Fibroblast of mammary gland (primary cell): ENCODE data around the gene DTHD1.

ENCODE experiments used
- DNase-seq: peaks from one replicate; pipeline ENCODE4 v3.0.0-alpha.2; 2010; ENCODE audit warnings: low read depth
- H3K4me3 ChIP-seq: 2 replicates; pipeline ENCODE4 v1.5.1; 2011; ENCODE audit warnings: low read depth, mild to moderate bottlenecking, low read length, moderate library complexity; ENCODE audit not compliant: control insufficient read depth
- TF ChIP-seq, protein P1 (sequence below): conservative IDR thresholded peaks from 2 replicates; pipeline ENCODE4 v1.5.1; 2011; ENCODE audit warnings: low read depth, low read length, inconsistent platforms; ENCODE audit not compliant: control insufficient read depth, insufficient read depth

DTHD1 gene

DNA sequence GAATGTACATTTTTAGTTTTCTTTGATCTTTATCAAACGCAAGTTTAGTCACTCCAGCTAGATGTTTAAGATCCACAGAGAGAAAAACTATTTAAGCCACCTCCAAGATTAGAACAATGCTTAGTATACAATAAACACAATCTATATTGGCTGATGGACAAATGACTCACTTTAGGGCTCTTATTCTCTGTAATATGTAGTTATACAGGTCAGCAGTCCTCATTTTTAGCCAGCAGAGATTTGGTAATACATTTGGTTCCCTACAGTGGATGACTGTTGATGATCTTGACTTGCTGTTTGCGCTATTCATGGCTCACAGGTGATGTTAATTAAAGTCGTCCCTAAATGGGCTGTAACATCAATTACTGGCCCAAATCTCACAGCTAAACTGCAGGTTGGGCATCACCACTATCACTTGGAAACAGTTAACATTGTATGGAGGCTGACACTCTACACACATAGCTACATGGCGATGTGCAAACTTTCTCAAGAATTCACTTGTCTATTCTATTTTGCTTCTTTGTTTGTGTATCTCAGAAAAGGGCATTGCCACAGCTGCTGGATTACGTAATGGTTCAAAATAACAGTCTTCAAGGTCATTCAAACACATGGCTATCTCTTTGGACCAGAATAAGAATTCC lies 11.8 kb upstream of the DTHD1 start:
- DNase-seq: no peak
- TF ChIP-seq, protein P1, sequence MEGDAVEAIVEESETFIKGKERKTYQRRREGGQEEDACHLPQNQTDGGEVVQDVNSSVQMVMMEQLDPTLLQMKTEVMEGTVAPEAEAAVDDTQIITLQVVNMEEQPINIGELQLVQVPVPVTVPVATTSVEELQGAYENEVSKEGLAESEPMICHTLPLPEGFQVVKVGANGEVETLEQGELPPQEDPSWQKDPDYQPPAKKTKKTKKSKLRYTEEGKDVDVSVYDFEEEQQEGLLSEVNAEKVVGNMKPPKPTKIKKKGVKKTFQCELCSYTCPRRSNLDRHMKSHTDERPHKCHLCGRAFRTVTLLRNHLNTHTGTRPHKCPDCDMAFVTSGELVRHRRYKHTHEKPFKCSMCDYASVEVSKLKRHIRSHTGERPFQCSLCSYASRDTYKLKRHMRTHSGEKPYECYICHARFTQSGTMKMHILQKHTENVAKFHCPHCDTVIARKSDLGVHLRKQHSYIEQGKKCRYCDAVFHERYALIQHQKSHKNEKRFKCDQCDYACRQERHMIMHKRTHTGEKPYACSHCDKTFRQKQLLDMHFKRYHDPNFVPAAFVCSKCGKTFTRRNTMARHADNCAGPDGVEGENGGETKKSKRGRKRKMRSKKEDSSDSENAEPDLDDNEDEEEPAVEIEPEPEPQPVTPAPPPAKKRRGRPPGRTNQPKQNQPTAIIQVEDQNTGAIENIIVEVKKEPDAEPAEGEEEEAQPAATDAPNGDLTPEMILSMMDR: no peak
- H3K4me3 ChIP-seq: no peak overlapping the region

DNA sequence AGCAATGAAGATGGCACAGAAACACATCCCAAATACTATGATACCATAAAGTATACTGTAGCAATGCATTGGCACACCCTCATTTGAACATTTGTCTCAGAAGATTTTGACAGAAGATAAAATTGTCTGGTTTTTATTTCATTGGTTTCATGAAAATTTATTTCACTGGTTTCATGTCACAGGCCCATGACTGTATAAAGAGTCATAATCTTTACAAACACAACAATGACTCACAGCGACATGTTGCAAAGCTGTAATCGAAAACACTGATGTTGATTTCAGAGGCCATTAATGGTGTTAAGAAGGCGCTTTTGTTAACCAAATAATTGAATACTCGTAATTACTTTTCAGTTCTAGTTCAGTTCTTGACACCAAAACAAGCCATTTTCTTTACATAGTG lies 8.1 kb upstream of the DTHD1 start:
- TF ChIP-seq, protein P1: no peak
- DNase-seq: peak; percentile 4
- H3K4me3 ChIP-seq: no peak overlapping the region

DNA sequence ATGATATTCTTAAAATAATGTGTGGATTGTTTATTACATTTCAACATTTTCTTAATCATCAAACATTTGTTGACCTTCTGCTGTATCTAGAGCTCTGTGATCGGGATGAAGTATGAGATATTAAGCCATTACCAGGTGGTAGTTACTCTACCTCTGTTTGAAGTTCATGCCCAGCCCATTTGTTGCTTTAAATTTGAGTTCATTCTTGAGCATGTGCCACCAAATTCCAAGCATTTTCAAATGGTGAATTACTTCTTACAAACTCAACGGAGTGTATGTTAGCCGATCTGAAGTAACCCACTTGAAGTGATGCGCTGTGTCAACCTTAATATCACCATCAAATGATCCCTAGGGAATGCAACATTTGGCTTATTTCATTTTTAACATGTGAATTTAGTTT lies 7.3 kb upstream of the DTHD1 start:
- DNase-seq: no peak
- no peak overlapping the region for H3K4me3 ChIP-seq
- TF ChIP-seq, protein P1: no peak

DNA sequence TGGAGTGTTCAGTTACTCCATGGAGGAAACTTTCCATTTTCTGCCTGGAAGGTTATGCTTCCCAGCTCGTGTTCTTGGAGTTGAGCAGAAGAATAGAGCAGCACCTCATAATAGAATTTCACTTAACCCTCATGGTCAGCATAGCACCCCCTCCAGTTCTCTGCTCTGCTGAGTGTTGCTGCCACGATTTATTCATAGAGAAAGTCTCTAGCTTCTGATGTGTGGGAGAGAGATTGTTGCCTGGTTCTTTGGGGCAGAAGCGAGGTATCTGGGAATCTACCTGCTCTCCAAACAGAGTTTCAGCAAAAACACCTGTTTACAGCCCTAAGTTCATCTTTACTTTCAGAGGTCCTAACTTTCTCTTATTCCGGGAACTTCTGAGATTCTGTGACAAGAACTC lies 3.9 kb upstream of the DTHD1 start:
- no peak overlapping the region for H3K4me3 ChIP-seq
- DNase-seq: no peak

DNA sequence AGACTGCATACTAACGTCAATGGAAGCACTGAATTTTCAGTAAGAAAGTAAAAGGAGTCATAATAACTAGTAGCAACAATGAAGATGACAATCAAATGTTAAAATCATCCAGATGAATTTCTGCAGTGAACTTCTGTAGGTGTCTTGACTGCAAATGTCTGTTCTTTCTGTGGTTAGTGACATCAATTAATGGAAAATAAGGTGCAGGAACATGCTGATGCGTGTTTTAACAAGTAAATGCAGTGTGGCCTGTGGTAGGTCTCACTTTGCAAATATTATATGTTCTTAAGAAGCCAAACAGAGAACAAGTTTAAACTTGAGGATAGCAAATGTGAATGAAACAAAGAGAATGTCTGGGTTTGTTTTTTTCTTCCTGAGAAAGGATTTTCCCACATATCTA lies 2.6 kb upstream of the DTHD1 start:
- TF ChIP-seq, protein P1: no peak
- H3K4me3 ChIP-seq: no peak overlapping the region
- DNase-seq: no peak

More for the DNA sequence above, 3.9 kb upstream of the DTHD1 start:
- TF ChIP-seq, protein P1: no peak

DNA sequence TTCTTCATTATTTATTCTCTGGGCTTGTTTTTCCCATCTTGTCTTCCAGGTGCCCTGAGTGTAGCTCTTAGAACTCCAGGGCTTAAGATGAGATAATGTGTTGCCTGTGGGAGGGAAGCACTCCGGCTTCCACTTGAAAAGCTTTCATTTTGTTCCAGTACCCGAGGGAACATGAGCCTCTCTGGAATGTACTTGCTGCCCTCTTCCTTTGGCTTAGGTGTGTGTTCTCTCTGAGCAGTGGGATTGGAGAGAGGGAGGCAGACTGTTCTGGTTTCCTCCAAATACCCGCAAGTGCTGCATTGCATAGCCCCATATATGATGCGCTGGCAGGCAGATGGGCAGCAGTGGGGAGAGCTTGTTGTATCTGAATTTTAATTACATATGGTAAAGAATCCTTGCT lies 861 bp upstream of the DTHD1 start:
- no peak for DNase-seq
- H3K4me3 ChIP-seq: no peak overlapping the region

More for the DNA sequence above, 861 bp upstream of the DTHD1 start:
- TF ChIP-seq, protein P1: no peak
